Thyroid gland (tissue), 4 donors: ENCODE results near the gene DNM2. TPM values are rescaled to one million over a fixed set of nuclear protein-coding genes. Genes with fewer than 3 reads are reported as not detected.
A peak's percentile ranks its signal among the peaks of the same experiment; 100 is the strongest.

Experiments
- DNase-seq, 2 donors: peaks; one replicate each; pipeline ENCODE4 v3.0.0-alpha.2; 2019
- H3K27ac ChIP-seq, 3 donors: fragments of 200-600 bp; sonication (generic); 1 replicate in 2 of 3; 2 replicates in 1 of 3; pipeline ENCODE4 v1.5.1; 2016 to 2019; ENCODE audit warnings: mild to moderate bottlenecking in 1 of 3, moderate library complexity in 1 of 3
- H3K27me3 ChIP-seq: fragments of 200-600 bp; sonication (generic); one replicate; pipeline ENCODE4 v1.5.1; 2019
- H3K36me3 ChIP-seq, 2 donors: fragments of 200-600 bp; sonication (generic); one replicate each; pipeline ENCODE4 v1.5.1; 2016 to 2019
- H3K4me1 ChIP-seq, 2 donors: fragments of 200-600 bp; sonication (generic); one replicate each; pipeline ENCODE4 v1.5.1; 2017 to 2019
- H3K4me3 ChIP-seq, 3 donors: fragments of 200-600 bp; sonication (generic); replicated peaks in 1 of 3; 1 replicate in 2 of 3; 2 replicates in 1 of 3; pipeline ENCODE4 v1.5.1; 2016; ENCODE audit warnings: mild to moderate bottlenecking in 1 of 3
- H3K9me3 ChIP-seq: fragments of 200-600 bp; sonication (generic); one replicate; pipeline ENCODE4 v1.5.1; 2017
- CTCF ChIP-seq, 6 experiments: fragments of 200-600 bp in 3 of 6; fragments of 450-650 bp in 3 of 6; sonication (generic) in 3 of 6; IDR thresholded peaks; one replicate each; pipeline ENCODE4 v1.5.1; 2016 to 2019; ENCODE audit warnings: antibody characterized with exemption in 6 of 6, mild to moderate bottlenecking in 2 of 6, inconsistent platforms in 1 of 6, moderate library complexity in 1 of 6
- POLR2A ChIP-seq, 2 donors: fragments of 450-650 bp; IDR thresholded peaks; one replicate each; pipeline ENCODE4 v1.6.1; 2017; ENCODE audit warnings: antibody characterized with exemption in 2 of 2, mild to moderate bottlenecking in 2 of 2, moderate library complexity in 1 of 2
- WGBS, 2 donors: methylation state at CpG; one replicate each; pipeline ENCODE4 v1.1.5; 2017; 5-methylcytosine and 5-hydroxymethylcytosine counted together
- intact Hi-C: fragments of 100-400 bp; cut with DNase I; formaldehyde crosslinking; loops from one replicate; pipeline ENCODE4 v1.15.1; 2023
- total RNA-seq, 4 donors: library from RNA; depleted of rRNA; stranded (reverse); fragments of >200 nt; gene quantifications; one replicate each; pipeline ENCODE4 v1.2.3, GENCODE V29; 2016

DNM2 gene
- total RNA-seq, 4 donors from 2014 or later: 95.1 to 155 (median 120) TPM

- WGBS, 2 donors: 93% methylated on average over 12 to 13 of the region's 13 CpGs
- no peak for DNase-seq
- Histone ChIP-seq H3K4me3 (no peak overlapping the region), H3K27ac (peak overlapping the region in 2 of 3 donors; percentile 60 to 61), H3K36me3 (no peaks in the 10 kb centered on the region), H3K4me1 (peaks cover 24 to 48% of the 10 kb centered on the region in 2 donors), H3K9me3 (no peaks in the 10 kb centered on the region), H3K27me3 (no peaks in the 10 kb centered on the region)
- TF ChIP-seq CTCF (IDR thresholded peaks at IDR 0.05) (no peak), POLR2A (IDR thresholded peaks at IDR 0.05) (no peak)
- intact Hi-C loops: no loop called here
Observed at GRCh38 chr19:10749435-10750384, 31.8 kb downstream of the DNM2 start.

GRCh38 chr19:10751109-10751953 lies 33.5 kb downstream of the DNM2 start:
- DNase-seq: no peak
- H3K4me1 ChIP-seq: peaks cover 19 to 43% of the 10 kb centered on the region in 2 donors
- 75 to 77% methylated on average over 20 to 21 of the region's 21 CpGs for WGBS, 2 donors

GRCh38 chr19:10752237-10752912 lies 34.5 kb downstream of the DNM2 start:
- H3K9me3 ChIP-seq: no peaks in the 10 kb centered on the region
- intact Hi-C loops: no loop called here
- TF ChIP-seq CTCF (IDR thresholded peaks at IDR 0.05): no peak
- no peak for TF ChIP-seq POLR2A (IDR thresholded peaks at IDR 0.05)
- H3K4me3 ChIP-seq: no peak overlapping the region
- WGBS, 2 donors: 86 to 94% methylated on average over 8 of the region's 8 CpGs
- H3K36me3 ChIP-seq: peaks cover 0 to 3% of the 10 kb centered on the region in 2 donors
- no peak for DNase-seq
- H3K27me3 ChIP-seq: no peaks in the 10 kb centered on the region
- H3K27ac ChIP-seq: peak overlapping the region in 1 of 3 donors; percentile 69
- peaks cover 19 to 39% of the 10 kb centered on the region in 2 donors for H3K4me1 ChIP-seq

More at GRCh38 chr19:10751109-10751953, 33.5 kb downstream of the DNM2 start:
- H3K36me3 ChIP-seq: peaks cover 0 to 3% of the 10 kb centered on the region in 2 donors
- H3K27ac ChIP-seq: peak overlapping the region; percentile 36 to 69 (median 63)
- TF ChIP-seq CTCF (IDR thresholded peaks at IDR 0.05) (no peak), POLR2A (IDR thresholded peaks at IDR 0.05) (no peak)
- H3K27me3 ChIP-seq: no peaks in the 10 kb centered on the region
- intact Hi-C loops: no loop called here
- no peaks in the 10 kb centered on the region for H3K9me3 ChIP-seq
- H3K4me3 ChIP-seq: no peak overlapping the region

- 86 to 87% methylated on average over 10 of the region's 10 CpGs for WGBS, 2 donors
- intact Hi-C loops: no loop called here
- no peaks in the 10 kb centered on the region for H3K9me3 ChIP-seq
- no peak overlapping the region for H3K4me3 ChIP-seq
- H3K27ac ChIP-seq: no peak overlapping the region
- no peak for TF ChIP-seq POLR2A (IDR thresholded peaks at IDR 0.05)
- no peak for TF ChIP-seq CTCF (IDR thresholded peaks at IDR 0.05)
- peaks cover 0 to 3% of the 10 kb centered on the region in 2 donors for H3K36me3 ChIP-seq
- DNase-seq: no peak
- no peaks in the 10 kb centered on the region for H3K27me3 ChIP-seq
- H3K4me1 ChIP-seq: peaks cover 19 to 36% of the 10 kb centered on the region in 2 donors
Observed at GRCh38 chr19:10752913-10753704, 35.2 kb downstream of the DNM2 start.
